Mucosa of gallbladder (tissue), 1 donor: ENCODE results near the gene RAB10. TPM values are rescaled to one million over a fixed set of nuclear protein-coding genes. Genes with fewer than 3 reads are reported as not detected.
"Not testable (repeated sequence)": the region's sequence is repeated elsewhere in the genome, so short reads cannot be mapped to it uniquely, and the experiment has no call there.

Source experiments
- DNase-seq: peaks from one replicate; pipeline ENCODE4 v3.0.0-alpha.2; 2020; ENCODE audit warnings: low spot score
- total RNA-seq: library from RNA; stranded (reverse); gene quantifications from one replicate; pipeline ENCODE4 v1.2.1, GENCODE V29; 2021
- donor health status: DM: no; HTN: no; CAD: no.

Gene RAB10
- total RNA-seq, 1 donor from 2014 or later, result 173 TPM

GRCh38 chr2:26016012-26016705 lies 17.7 kb upstream of the RAB10 start:
- DNase-seq, result no peak

- not testable (repeated sequence) for DNase-seq
Observed at GRCh38 chr2:26016706-26017045, 17.2 kb upstream of the RAB10 start.

- no peak for DNase-seq
Observed at GRCh38 chr2:26017464-26018183, 16.3 kb upstream of the RAB10 start.

- DNase-seq, result peak; percentile 91
Observed at GRCh38 chr2:26018184-26019055, 15.5 kb upstream of the RAB10 start.

GRCh38 chr2:26020231-26020640 lies 13.6 kb upstream of the RAB10 start:
- no peak for DNase-seq

GRCh38 chr2:26024260-26024659 lies 9.6 kb upstream of the RAB10 start:
- DNase-seq, result no peak

- DNase-seq, result no peak
Observed at GRCh38 chr2:26025509-26025908, 8.4 kb upstream of the RAB10 start.

GRCh38 chr2:26028083-26028482 lies 5.8 kb upstream of the RAB10 start:
- not testable (repeated sequence) for DNase-seq

GRCh38 chr2:26032586-26033269 lies 1.2 kb upstream of the RAB10 start:
- DNase-seq, result not testable (repeated sequence)

- DNase-seq, result peak; percentile 45
Observed at GRCh38 chr2:26033270-26033817, 540 bp upstream of the RAB10 start.

GRCh38 chr2:26034637-26034992 lies 731 bp downstream of the RAB10 start:
- no peak for DNase-seq

- DNase-seq, result no peak
Observed at GRCh38 chr2:26035090-26035743, 1.3 kb downstream of the RAB10 start.

GRCh38 chr2:26039603-26040323 lies 5.9 kb downstream of the RAB10 start:
- DNase-seq, result no peak

- no peak for DNase-seq
Observed at GRCh38 chr2:26043109-26043508, 9.2 kb downstream of the RAB10 start.

GRCh38 chr2:26043862-26044696 lies 10.2 kb downstream of the RAB10 start:
- DNase-seq, result peak; percentile 22

GRCh38 chr2:26048791-26049190 lies 14.9 kb downstream of the RAB10 start:
- no peak for DNase-seq

- DNase-seq, result no peak
Observed at GRCh38 chr2:26049641-26050040, 15.8 kb downstream of the RAB10 start.

GRCh38 chr2:26052740-26053139 lies 18.9 kb downstream of the RAB10 start:
- DNase-seq, result no peak

- DNase-seq, result no peak
Observed at GRCh38 chr2:26054598-26055348, 20.9 kb downstream of the RAB10 start.
